Measurements from ENCODE around the gene LRFN2.

- TF ChIP-seq, protein P1, sequence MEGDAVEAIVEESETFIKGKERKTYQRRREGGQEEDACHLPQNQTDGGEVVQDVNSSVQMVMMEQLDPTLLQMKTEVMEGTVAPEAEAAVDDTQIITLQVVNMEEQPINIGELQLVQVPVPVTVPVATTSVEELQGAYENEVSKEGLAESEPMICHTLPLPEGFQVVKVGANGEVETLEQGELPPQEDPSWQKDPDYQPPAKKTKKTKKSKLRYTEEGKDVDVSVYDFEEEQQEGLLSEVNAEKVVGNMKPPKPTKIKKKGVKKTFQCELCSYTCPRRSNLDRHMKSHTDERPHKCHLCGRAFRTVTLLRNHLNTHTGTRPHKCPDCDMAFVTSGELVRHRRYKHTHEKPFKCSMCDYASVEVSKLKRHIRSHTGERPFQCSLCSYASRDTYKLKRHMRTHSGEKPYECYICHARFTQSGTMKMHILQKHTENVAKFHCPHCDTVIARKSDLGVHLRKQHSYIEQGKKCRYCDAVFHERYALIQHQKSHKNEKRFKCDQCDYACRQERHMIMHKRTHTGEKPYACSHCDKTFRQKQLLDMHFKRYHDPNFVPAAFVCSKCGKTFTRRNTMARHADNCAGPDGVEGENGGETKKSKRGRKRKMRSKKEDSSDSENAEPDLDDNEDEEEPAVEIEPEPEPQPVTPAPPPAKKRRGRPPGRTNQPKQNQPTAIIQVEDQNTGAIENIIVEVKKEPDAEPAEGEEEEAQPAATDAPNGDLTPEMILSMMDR (IDR thresholded peaks at IDR 0.05; ENCODE audit: poor library complexity), result no peak
- no peak for TF ChIP-seq EZH2 (IDR thresholded peaks at IDR 0.05; ENCODE audit: borderline replicate concordance)
- TF ChIP-seq EZH2phosphoT487 (IDR thresholded peaks at IDR 0.05; ENCODE audit: low read depth, severe bottlenecking, unreplicated experiment), result no peak
Measured at GRCh38 chr6:40543776-40544175, 43.4 kb downstream of the LRFN2 start.

Measured in hepatocyte (in vitro differentiated cells).